Stimulated activated effector memory CD8-positive, alpha-beta T cell treated with anti-CD3 and anti-CD28 coated beads, Interleukin-12 subunit alpha, Interleukin-12 subunit beta, amount 100 ng/mL, for 72 hours (primary cell): ENCODE data around the gene HDLBP.

Source experiments
- ATAC-seq: fragments of 150-1000 bp; cut with Tn5 transposase; 2 replicates; pipeline ENCODE4 v1.10.0; 2021
- DNase-seq, 2 donors: peaks; one replicate each; pipeline ENCODE4 v3.0.0; 2021 to 2022; ENCODE audit warnings: low spot score in 2 of 2
- H3K27ac Mint-ChIP-seq: one replicate; pipeline ENCODE4 v1.8.0; 2022; ENCODE audit warnings: mild to moderate bottlenecking, mixed read lengths
- H3K36me3 Mint-ChIP-seq: one replicate; pipeline ENCODE4 v1.8.0; 2022; ENCODE audit warnings: mild to moderate bottlenecking, mixed read lengths
- H3K4me1 Mint-ChIP-seq: one replicate; pipeline ENCODE4 v1.8.0; 2022; ENCODE audit warnings: mixed read lengths
- H3K4me3 Mint-ChIP-seq: one replicate; pipeline ENCODE4 v1.8.0; 2022; ENCODE audit warnings: mild to moderate bottlenecking, mixed read lengths
- H3K9me3 Mint-ChIP-seq: one replicate; pipeline ENCODE4 v1.8.0; 2022; ENCODE audit warnings: mixed read lengths

Gene HDLBP

GRCh38 chr2:241217320-241218031 is 98.0 kb downstream of the HDLBP start:
- Mint-ChIP-seq H3K27ac (peak overlapping the region; percentile 89), H3K36me3 (peaks cover 22% of the 10 kb centered on the region), H3K4me1 (peaks cover 12% of the 10 kb centered on the region), H3K9me3 (no peaks in the 10 kb centered on the region), H3K4me3 (peak overlapping the region; percentile 84)
- DNase-seq (peak; percentile 45 to 67), ATAC-seq (peak; percentile 66)

GRCh38 chr2:241216211-241216761 is 99.2 kb downstream of the HDLBP start:
- Mint-ChIP-seq H3K4me3 (peak overlapping the region; percentile 84), H3K27ac (no peak overlapping the region)

GRCh38 chr2:241215421-241215820 is 100.1 kb downstream of the HDLBP start:
- no peak overlapping the region for H3K27ac Mint-ChIP-seq
- peaks cover 12% of the 10 kb centered on the region for H3K4me1 Mint-ChIP-seq
- no peak for DNase-seq
- ATAC-seq = no peak
- no peaks in the 10 kb centered on the region for H3K9me3 Mint-ChIP-seq
- peaks cover 19% of the 10 kb centered on the region for H3K36me3 Mint-ChIP-seq
- no peak overlapping the region for H3K4me3 Mint-ChIP-seq

More at GRCh38 chr2:241216211-241216761, 99.2 kb downstream of the HDLBP start:
- H3K4me1 Mint-ChIP-seq = peaks cover 12% of the 10 kb centered on the region
- peaks cover 19% of the 10 kb centered on the region for H3K36me3 Mint-ChIP-seq
- no peaks in the 10 kb centered on the region for H3K9me3 Mint-ChIP-seq
- ATAC-seq (no peak), DNase-seq (no peak)

- H3K9me3 Mint-ChIP-seq = no peaks in the 10 kb centered on the region
- ATAC-seq = no peak
- H3K27ac Mint-ChIP-seq = no peak overlapping the region
- no peak overlapping the region for H3K4me3 Mint-ChIP-seq
- no peak for DNase-seq
- peaks cover 16% of the 10 kb centered on the region for H3K36me3 Mint-ChIP-seq
- H3K4me1 Mint-ChIP-seq = peaks cover 8% of the 10 kb centered on the region
Observed at GRCh38 chr2:241214766-241215165, 100.7 kb downstream of the HDLBP start.

- no peak for ATAC-seq
- Mint-ChIP-seq H3K4me1 (peaks cover 3% of the 10 kb centered on the region), H3K9me3 (no peaks in the 10 kb centered on the region), H3K36me3 (peaks cover 11% of the 10 kb centered on the region), H3K27ac (no peak overlapping the region), H3K4me3 (no peak overlapping the region)
- DNase-seq = no peak
Observed at GRCh38 chr2:241214209-241214608, 101.3 kb downstream of the HDLBP start.

- Mint-ChIP-seq H3K36me3 (peaks cover 4% of the 10 kb centered on the region), H3K27ac (no peak overlapping the region), H3K4me1 (no peaks in the 10 kb centered on the region), H3K9me3 (no peaks in the 10 kb centered on the region), H3K4me3 (no peak overlapping the region)
- DNase-seq (no peak), ATAC-seq (no peak)
Observed at GRCh38 chr2:241213567-241213966, 101.9 kb downstream of the HDLBP start.

GRCh38 chr2:241213041-241213440 is 102.4 kb downstream of the HDLBP start:
- no peak for DNase-seq
- no peak overlapping the region for H3K4me3 Mint-ChIP-seq
- ATAC-seq = no peak
- no peaks in the 10 kb centered on the region for H3K4me1 Mint-ChIP-seq
- no peak overlapping the region for H3K27ac Mint-ChIP-seq
- no peaks in the 10 kb centered on the region for H3K9me3 Mint-ChIP-seq
- H3K36me3 Mint-ChIP-seq = no peaks in the 10 kb centered on the region

GRCh38 chr2:241211276-241211675 is 104.2 kb downstream of the HDLBP start:
- H3K27ac Mint-ChIP-seq = peak overlapping the region; percentile 81
- H3K36me3 Mint-ChIP-seq = no peaks in the 10 kb centered on the region
- DNase-seq (no peak), ATAC-seq (no peak)
- H3K4me3 Mint-ChIP-seq = no peak overlapping the region
- H3K4me1 Mint-ChIP-seq = no peaks in the 10 kb centered on the region
- H3K9me3 Mint-ChIP-seq = no peaks in the 10 kb centered on the region

- Mint-ChIP-seq H3K27ac (no peak overlapping the region), H3K4me1 (no peaks in the 10 kb centered on the region), H3K9me3 (no peaks in the 10 kb centered on the region), H3K4me3 (no peak overlapping the region), H3K36me3 (no peaks in the 10 kb centered on the region)
- ATAC-seq = no peak
- no peak for DNase-seq
Observed at GRCh38 chr2:241209271-241209670, 106.2 kb downstream of the HDLBP start.

GRCh38 chr2:241208058-241208457 is 107.4 kb downstream of the HDLBP start:
- H3K36me3 Mint-ChIP-seq = no peaks in the 10 kb centered on the region
- no peak overlapping the region for H3K4me3 Mint-ChIP-seq
- H3K9me3 Mint-ChIP-seq = no peaks in the 10 kb centered on the region
- ATAC-seq = no peak
- H3K27ac Mint-ChIP-seq = no peak overlapping the region
- DNase-seq = no peak
- no peaks in the 10 kb centered on the region for H3K4me1 Mint-ChIP-seq

- H3K36me3 Mint-ChIP-seq = no peaks in the 10 kb centered on the region
- no peak for DNase-seq
- H3K9me3 Mint-ChIP-seq = no peaks in the 10 kb centered on the region
- no peak overlapping the region for H3K27ac Mint-ChIP-seq
- H3K4me1 Mint-ChIP-seq = no peaks in the 10 kb centered on the region
- no peak overlapping the region for H3K4me3 Mint-ChIP-seq
- ATAC-seq = no peak
Observed at GRCh38 chr2:241207641-241208040, 107.8 kb downstream of the HDLBP start.

- no peak overlapping the region for H3K27ac Mint-ChIP-seq
- no peak for ATAC-seq
- no peaks in the 10 kb centered on the region for H3K4me1 Mint-ChIP-seq
- H3K36me3 Mint-ChIP-seq = no peaks in the 10 kb centered on the region
- H3K4me3 Mint-ChIP-seq = no peak overlapping the region
- DNase-seq = no peak
- H3K9me3 Mint-ChIP-seq = no peaks in the 10 kb centered on the region
Observed at GRCh38 chr2:241207151-241207550, 108.3 kb downstream of the HDLBP start.

- H3K27ac Mint-ChIP-seq = peak overlapping the region; percentile 37
Observed at GRCh38 chr2:241205086-241205485, 110.4 kb downstream of the HDLBP start.

GRCh38 chr2:241204490-241204889 is 111.0 kb downstream of the HDLBP start:
- ATAC-seq (no peak), DNase-seq (no peak)
- H3K4me3 Mint-ChIP-seq = no peak overlapping the region
- H3K36me3 Mint-ChIP-seq = no peaks in the 10 kb centered on the region
- peak overlapping the region; percentile 37 for H3K27ac Mint-ChIP-seq
- no peaks in the 10 kb centered on the region for H3K9me3 Mint-ChIP-seq
- no peaks in the 10 kb centered on the region for H3K4me1 Mint-ChIP-seq

More at GRCh38 chr2:241205086-241205485, 110.4 kb downstream of the HDLBP start:
- no peak for DNase-seq
- no peak for ATAC-seq
- Mint-ChIP-seq H3K4me3 (no peak overlapping the region), H3K4me1 (no peaks in the 10 kb centered on the region), H3K36me3 (no peaks in the 10 kb centered on the region), H3K9me3 (no peaks in the 10 kb centered on the region)

GRCh38 chr2:241204010-241204384 is 111.5 kb downstream of the HDLBP start:
- Mint-ChIP-seq H3K36me3 (no peaks in the 10 kb centered on the region), H3K4me3 (no peak overlapping the region), H3K9me3 (no peaks in the 10 kb centered on the region), H3K4me1 (no peaks in the 10 kb centered on the region), H3K27ac (no peak overlapping the region)
- ATAC-seq (no peak), DNase-seq (no peak)

- ATAC-seq = no peak
- Mint-ChIP-seq H3K9me3 (no peaks in the 10 kb centered on the region), H3K27ac (no peak overlapping the region)
Observed at GRCh38 chr2:241203218-241204009, 112.1 kb downstream of the HDLBP start.

More at GRCh38 chr2:241203218-241204009, 112.1 kb downstream of the HDLBP start:
- H3K36me3 Mint-ChIP-seq = no peaks in the 10 kb centered on the region
- H3K4me1 Mint-ChIP-seq = no peaks in the 10 kb centered on the region
- DNase-seq = no peak
- H3K4me3 Mint-ChIP-seq = no peak overlapping the region
